ENCODE measurements around the gene PNKP. TPM values are rescaled to one million over a fixed set of nuclear protein-coding genes. Genes with fewer than 3 reads are reported as not detected.

The PNKP gene
- total RNA-seq, 1 experiment from 2014 or later = 141 TPM

GRCh38 chr19:49913720-49914119 lies 46.3 kb upstream of the PNKP start:
- BruUV-seq (replicated peaks) = no TSS peak
- Histone ChIP-seq H3K4me1 (ENCODE audit: insufficient read depth, low read length) (no peaks in the 10 kb centered on the region), H2AFZ (ENCODE audit: low read length) (no peak overlapping the region), H3K36me3 (ENCODE audit: low read depth, low read length) (peaks cover 71% of the 10 kb centered on the region), H3K79me2 (ENCODE audit: low read length) (peaks cover 44% of the 10 kb centered on the region), H3K9ac (ENCODE audit: low read length) (no peak overlapping the region), H3F3A (ENCODE audit: low read length, unreplicated experiment) (no peaks in the 10 kb centered on the region), H3K4me3 (ENCODE audit: low read length) (no peak overlapping the region), H3K4me2 (ENCODE audit: low read length) (no peak overlapping the region), H4K20me1 (ENCODE audit: low read length) (peaks cover 22% of the 10 kb centered on the region), H3K27me3 (ENCODE audit: low read length) (no peaks in the 10 kb centered on the region), H3K9me3 (ENCODE audit: low read length) (no peaks in the 10 kb centered on the region), H3K27ac (ENCODE audit: low read length) (no peak overlapping the region), H3K9me2 (replicated peaks; ENCODE audit: low read length) (no peaks in the 10 kb centered on the region)
- DNase-seq (no peak), ATAC-seq (no peak)
- intact Hi-C loops (cut with micrococcal nuclease) = no loop called here
- CTCF ChIA-PET = no interaction called here
- POLR2A ChIA-PET (ENCODE audit: unreplicated experiment) = no interaction called here
- TF ChIP-seq EZH2phosphoT487 (IDR thresholded peaks at IDR 0.05; ENCODE audit: borderline replicate concordance, low read length) = no peak
- TF ChIP-seq EZH2 (IDR thresholded peaks at IDR 0.05; ENCODE audit: low read length, unreplicated experiment) = no peak
- no peak for TF ChIP-seq CTCF (conservative IDR thresholded peaks at IDR 0.05; ENCODE audit: low read depth, low read length)

GRCh38 chr19:49912965-49913685 lies 45.7 kb upstream of the PNKP start:
- H3K4me1 ChIP-seq (ENCODE audit: insufficient read depth, low read length) = no peaks in the 10 kb centered on the region
- H2AFZ ChIP-seq (ENCODE audit: low read length) = no peak overlapping the region
- no peak overlapping the region for H3K27ac ChIP-seq (ENCODE audit: low read length)
- peaks cover 21% of the 10 kb centered on the region for H4K20me1 ChIP-seq (ENCODE audit: low read length)
- no peak for TF ChIP-seq EZH2 (IDR thresholded peaks at IDR 0.05; ENCODE audit: low read length, unreplicated experiment)
- TF ChIP-seq CTCF (conservative IDR thresholded peaks at IDR 0.05; ENCODE audit: low read depth, low read length) = no peak
- no peak for TF ChIP-seq EZH2phosphoT487 (IDR thresholded peaks at IDR 0.05; ENCODE audit: borderline replicate concordance, low read length)
- POLR2A ChIA-PET (ENCODE audit: unreplicated experiment) = no interaction called here
- peaks cover 73% of the 10 kb centered on the region for H3K36me3 ChIP-seq (ENCODE audit: low read depth, low read length)
- no peak overlapping the region for H3K4me2 ChIP-seq (ENCODE audit: low read length)
- H3K9me2 ChIP-seq (replicated peaks; ENCODE audit: low read length) = no peaks in the 10 kb centered on the region
- DNase-seq (no peak), ATAC-seq (no peak)
- intact Hi-C loops (cut with micrococcal nuclease) = no loop called here
- no peaks in the 10 kb centered on the region for H3F3A ChIP-seq (ENCODE audit: low read length, unreplicated experiment)
- no peak overlapping the region for H3K9ac ChIP-seq (ENCODE audit: low read length)
- no peaks in the 10 kb centered on the region for H3K27me3 ChIP-seq (ENCODE audit: low read length)
- CTCF ChIA-PET = no interaction called here
- H3K79me2 ChIP-seq (ENCODE audit: low read length) = peaks cover 39% of the 10 kb centered on the region
- H3K9me3 ChIP-seq (ENCODE audit: low read length) = no peaks in the 10 kb centered on the region
- no peak overlapping the region for H3K4me3 ChIP-seq (ENCODE audit: low read length)
- no TSS peak for BruUV-seq (replicated peaks)

GRCh38 chr19:49911381-49912145 lies 44.2 kb upstream of the PNKP start:
- Histone ChIP-seq H3K27ac (ENCODE audit: low read length) (no peak overlapping the region), H3K4me1 (ENCODE audit: insufficient read depth, low read length) (no peaks in the 10 kb centered on the region), H3K27me3 (ENCODE audit: low read length) (no peaks in the 10 kb centered on the region), H3F3A (ENCODE audit: low read length, unreplicated experiment) (no peaks in the 10 kb centered on the region), H3K9me2 (replicated peaks; ENCODE audit: low read length) (no peaks in the 10 kb centered on the region), H4K20me1 (ENCODE audit: low read length) (peaks cover 25% of the 10 kb centered on the region), H3K4me2 (ENCODE audit: low read length) (no peak overlapping the region), H2AFZ (ENCODE audit: low read length) (no peak overlapping the region), H3K9me3 (ENCODE audit: low read length) (no peaks in the 10 kb centered on the region), H3K79me2 (ENCODE audit: low read length) (peaks cover 24% of the 10 kb centered on the region), H3K36me3 (ENCODE audit: low read depth, low read length) (peaks cover 72% of the 10 kb centered on the region), H3K4me3 (ENCODE audit: low read length) (no peak overlapping the region), H3K9ac (ENCODE audit: low read length) (no peak overlapping the region)
- BruUV-seq (replicated peaks) = no TSS peak
- ATAC-seq = no peak
- CTCF ChIA-PET = interaction anchor here (0.6 kb wide), 1 partner anchor 239 kb away, joined by 6 read pairs; no protein-coding TSS in a partner anchor
- intact Hi-C loops (cut with micrococcal nuclease) = no loop called here
- POLR2A ChIA-PET (ENCODE audit: unreplicated experiment) = no interaction called here
- DNase-seq = no peak
- TF ChIP-seq EZH2phosphoT487 (IDR thresholded peaks at IDR 0.05; ENCODE audit: borderline replicate concordance, low read length) = no peak
- no peak for TF ChIP-seq CTCF (conservative IDR thresholded peaks at IDR 0.05; ENCODE audit: low read depth, low read length)
- TF ChIP-seq EZH2 (IDR thresholded peaks at IDR 0.05; ENCODE audit: low read length, unreplicated experiment) = no peak

Measured in PC-3 (cell line).